GM21367 (cell line): ENCODE measurements around the gene UMODL1.

ENCODE experiments used
- ATAC-seq: cut with Tn5 transposase; IDR thresholded peaks from one replicate; pipeline ENCODE4 v1.9.1; 2021; ENCODE audit not compliant: unreplicated experiment

UMODL1 gene

DNA sequence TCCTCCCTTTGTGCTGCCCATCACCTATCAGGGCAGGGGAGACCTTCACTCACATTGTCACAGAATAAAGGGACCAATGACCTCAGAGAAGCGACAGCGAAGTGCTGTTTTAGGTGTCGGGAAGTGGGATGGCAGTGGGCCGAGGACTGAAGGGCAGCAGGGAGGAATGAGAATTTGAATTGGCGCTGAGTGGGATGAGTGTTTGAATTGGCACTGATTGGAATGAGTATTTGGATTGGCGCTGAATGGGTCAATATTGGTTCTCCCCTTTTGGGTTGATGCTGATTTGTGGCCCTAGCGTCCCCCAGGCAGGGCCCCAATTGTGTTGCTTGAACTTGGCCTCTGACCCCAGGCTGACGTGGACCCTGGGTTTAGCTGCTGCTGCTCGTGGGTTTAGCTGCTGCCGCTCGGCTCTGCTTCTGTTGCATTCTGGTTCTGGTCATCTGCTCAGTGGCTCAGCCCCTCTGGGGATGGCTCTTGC is 12.4 kb upstream of the UMODL1 start:
- ATAC-seq = no peak

DNA sequence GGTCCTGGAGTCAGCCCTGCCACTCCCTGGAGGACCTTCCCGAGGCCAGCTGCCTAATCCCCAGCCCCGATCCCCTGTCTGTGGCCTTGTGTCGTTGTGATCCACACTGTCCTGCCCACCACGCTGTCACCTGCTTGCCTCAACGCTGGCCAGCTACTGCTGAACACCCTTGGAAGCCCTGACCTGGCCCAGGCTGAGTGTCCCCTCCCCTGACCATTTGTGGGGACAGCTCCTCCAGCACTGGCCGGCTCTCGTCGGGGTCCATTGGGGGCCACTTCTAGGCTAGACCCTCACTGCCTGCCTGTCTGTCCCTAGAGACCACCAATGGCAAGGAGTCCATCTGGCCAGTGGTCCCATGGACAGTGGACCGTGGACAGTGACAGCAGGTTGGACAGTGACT is 12.0 kb upstream of the UMODL1 start:
- ATAC-seq = no peak

DNA sequence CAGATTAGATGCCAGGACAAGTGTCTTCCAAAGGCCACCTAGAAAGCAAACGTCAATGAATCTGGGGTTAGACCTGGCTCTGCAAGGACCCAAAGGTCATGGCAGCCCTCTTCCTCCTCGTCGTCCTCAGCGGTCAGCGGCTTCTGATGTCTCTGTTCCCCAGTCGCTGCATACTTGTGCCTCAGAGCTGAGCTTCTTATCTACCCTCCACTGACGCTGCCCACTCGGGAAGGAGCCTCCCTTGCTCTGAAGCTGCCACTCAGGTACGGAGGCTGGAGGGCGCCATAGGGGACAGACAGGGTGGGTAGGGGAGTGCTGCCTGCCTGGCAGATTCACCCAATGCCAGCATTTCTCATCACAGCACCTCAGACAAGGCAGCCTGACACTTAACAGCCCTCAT is 11.4 kb upstream of the UMODL1 start:
- ATAC-seq = no peak

DNA sequence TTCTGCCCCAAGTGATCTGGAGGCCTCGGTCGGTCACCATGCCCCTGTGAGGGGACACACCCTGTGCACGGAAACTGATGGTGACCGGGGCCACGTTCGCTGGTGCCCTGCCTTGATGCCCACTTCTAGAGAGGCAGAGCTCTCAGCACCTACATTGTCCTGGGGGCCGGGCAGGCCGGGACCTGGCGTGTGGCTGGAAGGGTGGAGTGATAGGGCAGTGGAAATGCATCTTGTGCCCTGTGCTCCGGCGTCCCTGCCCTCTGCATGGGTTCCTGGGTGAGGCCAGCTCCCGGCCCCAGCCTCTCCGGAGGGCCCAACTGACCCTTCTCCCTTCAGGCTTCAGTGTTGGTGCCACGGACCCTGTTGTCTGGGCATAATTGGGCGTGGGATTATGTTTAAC is 11.0 kb upstream of the UMODL1 start:
- no peak for ATAC-seq

DNA sequence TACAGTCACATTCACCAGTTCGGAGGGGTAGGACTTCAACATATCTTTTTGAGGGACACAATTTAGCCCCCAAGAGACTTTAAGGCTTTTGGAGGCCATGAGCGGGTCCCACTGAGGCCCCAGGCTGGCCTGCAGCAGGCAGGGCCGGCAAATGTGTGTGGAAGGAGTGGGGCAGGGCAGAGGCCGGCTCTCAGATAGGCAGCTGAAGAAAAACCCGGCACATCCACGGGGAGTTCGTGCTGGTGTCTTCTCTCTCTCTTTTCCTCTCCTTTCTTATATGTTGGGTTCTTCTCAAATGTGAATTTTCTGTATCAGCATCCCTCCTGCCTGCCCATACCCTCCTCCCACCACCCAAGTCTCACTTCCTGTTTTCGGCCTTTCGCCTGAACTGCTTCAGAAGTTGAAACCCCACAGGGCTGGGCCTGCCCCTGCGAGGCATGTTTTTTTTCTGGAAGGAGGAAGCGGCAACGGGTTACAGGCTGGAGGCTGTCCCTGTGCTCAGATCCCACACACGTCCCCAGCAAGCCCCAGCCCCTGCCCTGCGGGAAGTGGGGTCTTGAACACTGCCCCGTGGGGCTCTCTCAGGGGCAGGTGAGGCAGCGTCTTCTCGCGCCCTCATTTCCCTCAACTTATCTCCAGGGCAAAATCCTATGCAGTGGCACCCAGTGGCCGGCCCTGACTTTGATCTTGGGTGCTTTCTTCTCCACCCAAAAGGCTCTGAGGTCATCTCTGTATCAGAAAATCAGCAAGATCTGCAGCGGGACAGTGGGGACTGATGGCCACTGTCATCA is 9.7 kb upstream of the UMODL1 start:
- ATAC-seq = no peak

DNA sequence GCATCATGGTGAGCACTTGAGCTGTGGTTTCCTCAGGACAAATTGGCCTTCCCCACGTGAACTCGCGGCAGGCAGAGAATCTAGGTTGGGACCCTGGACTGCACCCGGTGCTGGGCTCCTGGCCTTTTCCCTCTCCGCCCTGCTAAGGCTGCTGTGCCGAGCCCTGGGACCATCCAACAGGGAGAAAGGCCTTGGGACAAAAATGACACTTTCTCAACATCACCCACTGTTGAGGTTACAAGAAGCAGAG is 9.2 kb upstream of the UMODL1 start:
- no peak for ATAC-seq

DNA sequence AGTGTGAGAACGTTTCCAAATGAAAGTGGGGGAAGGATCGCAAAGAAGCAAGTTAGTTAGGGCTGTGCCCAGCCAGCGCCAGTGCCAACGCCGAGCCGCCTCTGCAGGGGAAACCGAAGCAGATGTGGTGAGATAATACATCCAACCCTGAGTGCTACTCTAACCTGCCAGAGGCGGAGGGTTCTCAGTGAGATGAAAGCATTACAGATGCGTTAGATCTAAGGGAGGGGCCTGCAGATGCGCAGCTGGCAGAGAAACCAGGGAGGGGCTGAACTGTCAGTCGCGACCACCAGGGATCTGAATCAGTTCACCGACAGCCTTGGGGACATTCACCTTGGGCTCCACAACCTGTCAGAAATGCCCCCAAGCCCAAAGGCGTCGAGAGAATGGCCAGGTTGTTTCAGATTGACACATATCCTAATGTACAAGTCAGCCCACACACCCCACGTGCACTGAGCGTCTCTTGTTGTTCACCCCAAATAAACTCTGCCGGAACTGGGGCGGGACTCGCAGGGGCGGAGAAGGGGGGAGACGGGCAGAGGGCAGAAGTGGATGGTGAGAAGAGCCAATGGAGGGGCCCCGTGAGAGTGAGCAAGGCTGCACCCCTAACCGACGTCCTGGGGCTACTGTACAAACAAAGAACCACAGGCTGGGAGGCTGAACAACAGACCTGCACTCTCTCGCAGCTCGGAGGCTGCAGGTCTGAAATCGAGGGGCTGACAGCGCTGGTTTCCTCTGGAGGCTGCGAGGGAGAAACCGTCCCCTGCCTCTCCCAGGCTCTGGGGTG is 8.7 kb upstream of the UMODL1 start:
- peak; percentile 41 for ATAC-seq

DNA sequence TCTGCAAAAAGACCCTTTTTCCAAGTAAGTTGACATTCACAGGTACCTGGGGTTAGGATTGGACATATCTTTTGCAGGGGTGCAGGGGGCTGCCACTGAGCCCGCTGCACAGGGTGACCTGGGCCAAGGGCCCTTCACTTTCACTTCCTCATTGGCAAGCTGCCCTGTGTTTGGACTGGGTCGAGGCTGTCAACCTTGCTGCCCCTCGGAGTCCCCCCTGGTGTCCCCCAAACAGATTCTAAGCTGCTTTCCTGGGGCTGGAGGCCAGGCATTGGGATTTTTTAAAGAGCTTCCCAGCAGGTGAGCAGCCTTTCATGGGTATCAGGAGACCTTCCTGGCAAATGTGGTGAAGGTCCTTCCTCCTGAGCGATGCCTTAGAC is 7.9 kb upstream of the UMODL1 start:
- ATAC-seq = no peak

DNA sequence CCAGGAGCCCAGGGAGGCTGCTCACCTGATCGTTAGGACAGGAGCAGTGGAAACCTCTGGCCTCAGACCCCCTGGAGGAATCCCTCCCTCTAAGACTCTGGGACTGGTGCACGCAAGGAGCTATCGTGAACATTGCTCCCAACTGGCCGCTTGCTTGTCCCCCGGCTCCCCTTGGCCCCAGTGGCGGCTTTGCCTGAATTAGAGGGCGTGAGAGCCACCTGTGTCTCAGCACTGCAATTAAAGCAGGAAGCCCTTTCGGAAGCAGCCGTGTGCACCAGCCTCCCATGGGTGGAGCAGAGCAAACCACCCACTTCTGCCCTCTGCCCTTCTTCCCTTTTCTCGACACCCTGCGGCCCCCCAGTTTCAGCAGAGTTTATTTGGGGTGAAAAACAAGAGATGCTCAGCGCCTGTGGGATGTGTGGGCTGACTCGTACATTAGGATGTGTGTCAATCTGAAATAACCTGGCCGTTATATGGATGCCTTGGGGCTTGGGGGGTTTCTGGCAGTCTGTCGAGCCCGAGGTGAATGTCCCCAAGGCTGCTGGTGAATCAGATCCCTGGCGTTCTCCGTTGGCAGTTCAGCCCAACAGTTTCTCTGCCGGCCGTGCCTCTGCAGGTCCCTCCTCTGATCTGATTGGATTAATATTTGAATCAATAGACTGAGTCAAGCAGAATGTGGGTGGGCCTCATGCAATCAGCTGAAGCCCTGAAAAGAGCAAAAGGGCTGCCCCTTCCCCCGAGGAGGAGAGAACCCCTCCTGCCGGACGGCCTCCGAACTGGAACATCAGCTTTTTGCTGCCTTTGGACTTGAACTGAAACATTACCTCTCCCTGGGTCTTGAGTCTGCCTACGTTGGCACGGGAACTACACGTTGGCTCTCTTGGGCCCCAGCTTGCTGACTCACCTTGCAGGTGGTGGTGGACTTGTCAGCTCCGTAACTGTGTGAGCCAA is 7.3 kb upstream of the UMODL1 start:
- peak; percentile 24 for ATAC-seq

DNA sequence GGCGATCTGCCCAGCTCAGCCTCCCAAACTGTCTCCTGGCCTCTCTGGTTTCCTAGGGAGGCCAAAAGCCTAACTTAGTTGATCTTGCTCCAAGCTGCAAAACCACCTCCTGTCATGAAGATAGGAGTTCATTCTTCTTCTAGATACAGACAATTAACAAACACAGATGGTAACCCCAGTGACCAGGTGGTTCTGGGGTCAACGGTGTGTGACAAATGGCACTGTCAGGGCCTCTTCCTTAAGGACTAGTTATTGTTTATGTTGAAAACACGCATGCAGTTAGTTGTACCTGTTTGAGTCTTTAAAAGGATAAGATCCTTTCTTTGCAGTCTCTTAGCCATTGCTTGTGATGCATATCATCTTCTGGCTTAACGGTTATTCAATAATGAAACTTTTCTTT is 4.6 kb upstream of the UMODL1 start:
- no peak for ATAC-seq

DNA sequence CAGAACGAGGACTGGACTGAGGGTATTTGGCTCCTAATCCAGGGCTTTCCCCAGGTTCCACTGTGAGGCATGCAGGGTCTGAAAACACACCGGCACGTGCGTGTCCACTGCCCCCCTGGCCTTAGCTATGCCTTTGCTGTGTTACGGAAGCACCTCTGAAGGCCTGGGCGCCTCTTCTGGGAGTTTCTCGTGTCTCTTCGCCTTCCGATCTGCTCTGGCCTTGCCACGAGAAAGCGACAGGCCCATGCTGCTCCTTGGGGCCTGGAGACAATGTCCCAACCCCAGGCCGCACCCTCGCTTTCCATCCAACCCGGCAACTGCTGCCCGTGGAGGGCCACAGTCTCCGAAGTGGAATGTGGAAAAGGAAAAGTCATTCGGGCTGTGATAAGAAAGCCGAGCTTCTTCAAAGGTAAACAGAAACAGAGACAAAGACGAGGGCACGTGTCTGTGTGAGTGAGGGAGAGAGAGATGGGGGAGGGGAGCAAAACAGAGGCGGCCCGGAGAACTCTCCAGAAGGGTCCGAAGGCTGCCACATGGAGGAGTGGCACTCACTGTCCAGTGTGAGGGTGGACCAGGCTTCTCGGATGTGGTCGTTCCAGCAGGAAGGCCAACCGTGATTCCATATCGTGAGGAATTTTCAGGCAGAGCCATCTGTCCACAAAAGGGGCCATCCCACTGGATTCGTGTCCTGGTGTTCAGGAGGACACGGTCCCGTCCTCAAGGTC is 3.4 kb upstream of the UMODL1 start:
- no peak for ATAC-seq

DNA sequence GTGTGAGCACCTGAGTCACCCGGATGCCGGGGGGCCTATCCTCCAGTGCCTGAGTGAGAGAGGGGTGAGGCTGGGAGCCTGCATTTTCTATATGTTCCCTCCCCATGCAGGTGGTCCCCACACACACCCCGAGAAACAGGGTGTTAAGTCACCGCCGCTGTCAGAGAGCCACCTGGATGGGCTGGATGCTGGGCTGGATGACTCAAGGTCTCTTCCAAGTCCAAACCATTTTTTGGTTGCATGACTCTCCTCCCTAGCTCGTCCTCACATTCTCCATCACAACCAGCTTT is 2.9 kb upstream of the UMODL1 start:
- no peak for ATAC-seq

DNA sequence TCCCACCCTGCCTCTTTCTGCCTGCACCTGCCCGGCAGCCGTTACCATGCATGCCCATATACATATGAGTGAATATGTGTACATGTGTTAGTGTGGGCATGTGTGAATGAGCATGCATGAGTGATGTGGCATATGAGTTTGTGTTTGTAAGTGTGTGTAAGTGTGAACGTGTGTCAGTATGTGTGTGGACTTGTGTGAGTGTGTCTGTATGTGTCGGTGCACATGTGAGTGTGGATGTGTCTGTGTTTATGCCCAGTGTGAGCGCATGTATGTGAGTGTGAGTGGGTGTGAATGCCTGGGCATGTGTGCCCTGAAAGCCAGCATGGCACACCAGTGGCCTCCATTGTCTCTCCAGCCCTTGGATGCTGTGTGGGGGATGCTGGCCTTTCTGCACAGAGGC is 2.5 kb upstream of the UMODL1 start:
- no peak for ATAC-seq

DNA sequence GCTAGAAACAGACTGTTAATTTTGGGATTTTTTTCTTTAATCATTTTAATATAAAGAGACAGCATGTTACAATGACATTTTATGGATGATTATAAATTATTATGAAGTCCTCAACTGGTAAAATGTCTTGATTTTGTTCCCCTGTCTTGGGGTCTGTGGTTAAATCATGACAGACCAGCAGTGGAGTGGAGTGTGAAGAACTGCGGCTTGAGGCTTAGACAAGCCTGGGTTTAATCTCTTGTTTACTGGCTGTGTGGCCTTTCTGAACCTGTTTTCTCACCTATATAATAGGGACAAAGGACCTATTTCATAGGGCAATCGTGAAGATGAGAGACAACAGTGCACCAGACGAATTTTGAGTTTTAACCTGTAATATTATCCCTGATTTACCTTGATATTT is 1.8 kb upstream of the UMODL1 start:
- no peak for ATAC-seq

DNA sequence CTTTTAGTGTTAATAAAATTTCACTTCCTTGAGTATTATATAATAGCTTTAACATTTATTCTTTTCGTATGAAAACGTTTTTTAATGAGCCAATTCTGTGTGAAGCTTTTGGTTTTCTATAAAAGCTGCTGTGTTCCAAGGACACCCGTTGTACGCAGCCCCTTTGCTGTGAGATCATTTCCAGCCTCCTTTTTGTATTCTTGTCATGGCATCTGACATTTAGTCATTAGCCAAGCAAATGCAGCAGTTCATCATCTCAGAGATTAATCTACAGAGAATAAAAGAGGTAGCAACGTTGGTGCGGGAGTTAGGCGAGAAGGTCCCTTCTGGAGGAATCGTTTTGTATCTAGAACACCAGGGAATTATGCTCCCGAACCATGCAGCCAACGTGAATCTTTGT is 1.3 kb upstream of the UMODL1 start:
- ATAC-seq = no peak

DNA sequence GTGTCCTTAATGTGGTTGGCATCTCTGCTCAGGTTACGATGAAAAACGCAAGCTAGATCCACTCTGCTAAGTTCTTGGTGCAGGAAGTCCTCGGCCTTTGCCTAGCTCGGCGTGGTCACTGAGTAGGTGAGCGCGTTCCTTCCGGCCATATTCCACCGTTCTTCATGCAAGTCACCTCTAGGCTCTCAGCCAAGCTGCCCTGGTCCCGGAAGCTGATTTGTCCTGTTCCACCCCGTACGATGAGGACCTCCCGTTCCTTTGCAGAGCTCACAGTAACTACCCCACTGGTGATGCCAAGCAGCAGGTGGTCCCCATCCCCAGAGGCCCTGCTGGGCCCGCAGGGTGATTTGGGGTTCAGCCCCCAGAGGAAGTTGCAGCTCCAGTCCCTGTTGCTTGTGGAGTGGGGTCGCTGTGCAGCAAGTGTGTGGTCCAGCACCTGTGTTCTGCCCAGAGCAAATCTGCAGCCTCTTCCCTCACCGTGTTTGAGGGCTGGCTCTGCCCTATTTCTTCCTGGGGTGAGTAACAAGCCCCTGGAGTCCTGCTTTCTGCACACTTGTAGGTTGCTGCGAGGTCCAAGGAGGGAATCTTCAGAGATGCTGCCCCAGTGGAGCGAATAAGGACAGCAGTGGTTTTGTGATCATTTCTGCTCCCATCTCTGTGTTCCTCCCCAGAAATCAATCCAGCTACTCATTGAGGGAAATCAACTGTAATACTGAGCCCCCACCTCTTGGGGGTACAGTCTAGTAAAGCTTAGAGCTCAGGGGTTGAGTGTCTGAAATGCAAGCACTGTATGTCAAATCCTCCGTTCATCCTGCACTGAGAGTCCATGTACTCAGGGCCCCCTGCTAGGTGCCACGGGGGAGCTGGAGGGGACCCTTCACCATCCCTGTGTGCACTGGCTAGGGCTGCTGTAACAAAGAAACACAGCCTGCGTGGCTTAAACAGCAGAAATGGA is 2.3 kb downstream of the UMODL1 start:
- ATAC-seq = no peak

DNA sequence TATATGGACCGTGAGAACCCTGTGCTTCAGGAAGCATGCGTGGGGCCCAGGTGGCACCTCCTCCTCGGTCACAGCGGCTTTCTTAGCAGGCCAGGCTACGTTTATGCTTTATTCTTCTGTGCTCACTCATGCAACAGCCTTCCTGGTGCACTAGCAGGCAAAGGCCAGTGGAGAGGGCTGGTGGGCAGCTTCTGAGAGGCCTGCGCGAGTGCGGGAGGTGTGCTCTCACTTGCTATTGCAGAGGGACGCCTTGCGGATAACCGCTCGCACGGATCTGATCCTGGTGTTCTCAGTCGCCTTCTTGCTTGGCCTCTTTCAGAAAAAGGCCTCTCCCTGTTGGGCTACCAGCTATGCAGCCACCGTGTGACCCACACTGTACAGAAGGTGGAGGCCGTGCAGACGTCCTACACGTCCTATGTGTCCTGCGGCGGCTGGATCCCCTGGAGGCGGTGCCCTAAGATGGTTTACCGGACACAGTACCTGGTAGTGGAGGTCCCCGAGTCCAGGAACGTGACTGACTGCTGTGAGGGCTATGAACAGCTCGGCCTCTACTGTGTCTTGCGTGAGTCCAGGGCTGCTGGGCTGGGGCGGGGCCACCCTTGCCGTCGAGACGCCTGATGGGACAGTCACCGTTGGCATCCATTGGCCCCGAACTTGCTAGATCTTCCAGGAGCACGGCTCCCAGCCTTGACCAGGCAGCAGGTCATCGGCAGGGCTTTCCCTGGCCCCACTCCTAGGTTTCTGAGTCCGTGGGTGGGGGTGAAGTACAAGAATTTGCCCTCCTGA is 4.8 kb downstream of the UMODL1 start:
- ATAC-seq = no peak

DNA sequence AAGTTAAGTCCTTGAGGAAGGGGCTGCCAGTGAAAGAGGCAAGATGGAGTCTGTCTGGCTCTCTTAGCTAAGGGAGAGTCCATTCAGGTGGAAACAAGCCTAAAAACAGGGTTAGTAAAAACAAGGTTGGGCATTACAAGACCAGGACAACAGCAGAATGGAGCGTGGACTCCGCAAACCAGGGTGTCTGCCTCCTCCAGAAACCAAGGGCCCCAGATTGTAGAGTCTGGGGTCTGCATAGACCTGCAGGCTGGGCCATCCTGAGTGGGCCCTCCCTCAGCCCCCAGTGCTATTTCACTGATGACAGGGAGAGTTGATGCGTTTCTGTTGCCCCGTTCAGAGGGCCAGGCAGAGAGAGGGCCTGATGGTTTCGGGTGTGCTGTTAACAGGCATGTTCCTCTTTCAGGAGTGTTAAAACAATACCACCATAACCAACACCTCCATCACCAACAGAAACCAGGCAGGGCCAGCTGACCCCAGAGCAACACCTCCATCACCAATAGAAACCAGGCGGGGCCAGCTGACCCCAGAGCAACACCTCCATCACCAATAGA is 6.6 kb downstream of the UMODL1 start:
- peak; percentile 65 for ATAC-seq
